HEK293 (cell line): ENCODE data around the gene ME3.
A peak's percentile ranks its signal among the peaks of the same experiment; 100 is the strongest.

Experiments used
- CTCF ChIA-PET: fragments of 350-600 bp; formaldehyde crosslinking; extraction: SDS; loops from one replicate; lab custom pipeline; 2021; ENCODE audit warnings: antibody characterized with exemption; lab: Yijun Ruan, JAX
- POLR2A ChIA-PET: fragments of 300-600 bp; formaldehyde crosslinking; extraction: SDS; loops from one replicate; lab custom pipeline; 2020; ENCODE audit warnings: antibody characterized with exemption, inconsistent platforms; lab: Yijun Ruan, JAX
- H3K27ac ChIP-seq: fragments of 200-500 bp; sonication (Bioruptor generic); 2 replicates; pipeline ENCODE4 v1.5.1; 2014; ENCODE audit warnings: low read depth, low read length, control low read depth, inconsistent platforms; ENCODE audit errors: extremely low read depth
- H3K36me3 ChIP-seq, 2 experiments: fragments of 200-500 bp in 1 of 2; sonication (Bioruptor generic) in 1 of 2; 1 replicate in 1 of 2; 2 replicates in 1 of 2; pipeline ENCODE4 v1.5.1; 2014 to 2017; ENCODE audit warnings: inconsistent platforms in 2 of 2, low read length in 2 of 2; ENCODE audit not compliant: control insufficient read depth in 2 of 2, insufficient read depth in 1 of 2
- H3K4me1 ChIP-seq: fragments of 200-500 bp; sonication (Bioruptor generic); 2 replicates; pipeline ENCODE4 v1.5.1; 2014; ENCODE audit warnings: mild to moderate bottlenecking, low read length, inconsistent platforms; ENCODE audit not compliant: control insufficient read depth, insufficient read depth
- H3K4me3 ChIP-seq: 2 replicates; pipeline ENCODE4 v1.5.1; 2011; ENCODE audit warnings: low read depth, mild to moderate bottlenecking, control low read depth, low read length, moderate library complexity
- H3K9me3 ChIP-seq: fragments of 200-500 bp; sonication (Bioruptor generic); 2 replicates; pipeline ENCODE4 v1.5.1; 2014; ENCODE audit warnings: low read depth, low read length, inconsistent platforms; ENCODE audit not compliant: control insufficient read depth, insufficient read depth
- KLF10 ChIP-seq: fragments of 450-650 bp; IDR thresholded peaks from 2 replicates; pipeline ENCODE4 v1.5.1; 2018; ENCODE audit warnings: missing biosample characterization, mild to moderate bottlenecking, missing genetic modification characterization
- PRDM10 ChIP-seq: fragments of 450-650 bp; formaldehyde crosslinking; IDR thresholded peaks from 2 replicates; pipeline ENCODE4 v1.5.1; 2016; ENCODE audit warnings: missing biosample characterization, missing genetic modification characterization
- RBAK ChIP-seq: fragments of 450-650 bp; formaldehyde crosslinking; IDR thresholded peaks from 2 replicates; pipeline ENCODE4 v1.5.1; 2016; ENCODE audit warnings: missing biosample characterization, missing genetic modification characterization
- REST ChIP-seq: fragments of 450-650 bp; formaldehyde crosslinking; IDR thresholded peaks from 2 replicates; pipeline ENCODE4 v1.5.1; 2016; ENCODE audit warnings: missing biosample characterization, missing genetic modification characterization
- SP2 ChIP-seq: fragments of 450-650 bp; formaldehyde crosslinking; IDR thresholded peaks from 2 replicates; pipeline ENCODE4 v1.5.1; 2016; ENCODE audit warnings: missing biosample characterization, missing genetic modification characterization
- SP3 ChIP-seq: fragments of 450-650 bp; formaldehyde crosslinking; IDR thresholded peaks from 2 replicates; pipeline ENCODE4 v1.5.1; 2016; ENCODE audit warnings: missing biosample characterization, missing genetic modification characterization
- TSHZ1 ChIP-seq: fragments of 450-650 bp; formaldehyde crosslinking; IDR thresholded peaks from 2 replicates; pipeline ENCODE4 v1.5.1; 2016; ENCODE audit warnings: missing biosample characterization, missing genetic modification characterization, borderline replicate concordance
- ZBTB21 ChIP-seq: fragments of 450-650 bp; formaldehyde crosslinking; IDR thresholded peaks from 2 replicates; pipeline ENCODE4 v1.5.1; 2017; ENCODE audit warnings: missing biosample characterization, missing genetic modification characterization
- ZBTB49 ChIP-seq: fragments of 450-650 bp; formaldehyde crosslinking; IDR thresholded peaks from 2 replicates; pipeline ENCODE4 v1.5.1; 2016; ENCODE audit warnings: missing biosample characterization, missing genetic modification characterization, low read depth
- ZFHX2 ChIP-seq: fragments of 450-650 bp; formaldehyde crosslinking; conservative IDR thresholded peaks from 2 replicates; pipeline ENCODE4 v1.5.1; 2016; ENCODE audit warnings: missing biosample characterization, missing genetic modification characterization
- ZNF148 ChIP-seq: fragments of 450-650 bp; formaldehyde crosslinking; IDR thresholded peaks from 2 replicates; pipeline ENCODE4 v1.5.0; 2017; ENCODE audit warnings: missing biosample characterization, missing genetic modification characterization, borderline replicate concordance
- ZNF2 ChIP-seq: fragments of 450-650 bp; formaldehyde crosslinking; IDR thresholded peaks from 2 replicates; pipeline ENCODE4 v1.5.1; 2016; ENCODE audit warnings: missing biosample characterization, missing genetic modification characterization
- ZNF311 ChIP-seq: fragments of 450-650 bp; formaldehyde crosslinking; IDR thresholded peaks from 2 replicates; pipeline ENCODE4 v1.5.1; 2017; ENCODE audit warnings: missing biosample characterization, missing genetic modification characterization, borderline replicate concordance
- ZNF555 ChIP-seq: fragments of 450-650 bp; formaldehyde crosslinking; conservative IDR thresholded peaks from 2 replicates; pipeline ENCODE4 v1.5.1; 2017; ENCODE audit warnings: missing biosample characterization, mild to moderate bottlenecking, missing genetic modification characterization, inconsistent platforms
- ZNF664 ChIP-seq: fragments of 450-650 bp; formaldehyde crosslinking; IDR thresholded peaks from 2 replicates; pipeline ENCODE4 v1.5.1; 2016; ENCODE audit warnings: missing biosample characterization, missing genetic modification characterization
- ZXDB ChIP-seq: fragments of 450-650 bp; formaldehyde crosslinking; IDR thresholded peaks from 2 replicates; pipeline ENCODE4 v1.5.1; 2016; ENCODE audit warnings: missing biosample characterization, missing genetic modification characterization

ME3 gene

GRCh38 chr11:86438685-86439084, 233.7 kb downstream of the ME3 start:
- H3K4me3 ChIP-seq = no peak overlapping the region
- TF ChIP-seq PRDM10 (tag by site-specific recombination) (peak; percentile 44; the same call in 1 of the 2 replicates), ZNF555 (tag by site-specific recombination) (no peak)
- CTCF ChIA-PET = interaction anchor here (0.7 to 2.0 kb wide), 2 partner anchors 11 to 14 kb away, joined by 3 to 7 read pairs; no protein-coding TSS in a partner anchor
- POLR2A ChIA-PET = no interaction called here
- H3K27ac ChIP-seq = no peak overlapping the region
- no peaks in the 10 kb centered on the region for H3K36me3 ChIP-seq
- no peaks in the 10 kb centered on the region for H3K9me3 ChIP-seq
- H3K4me1 ChIP-seq = no peaks in the 10 kb centered on the region

- Histone ChIP-seq H3K4me3 (no peak overlapping the region), H3K4me1 (no peaks in the 10 kb centered on the region), H3K9me3 (no peaks in the 10 kb centered on the region), H3K36me3 (no peaks in the 10 kb centered on the region), H3K27ac (no peak overlapping the region)
- TF ChIP-seq ZBTB49 (tag by site-specific recombination) = no peak
- TF ChIP-seq REST (tag by site-specific recombination) = no peak
- no peak for TF ChIP-seq RBAK (tag by site-specific recombination)
- TF ChIP-seq ZNF311 (tag by site-specific recombination) = no peak
- no peak for TF ChIP-seq ZNF664 (tag by site-specific recombination)
- TF ChIP-seq ZNF2 (tag by site-specific recombination) = no peak
- no peak for TF ChIP-seq SP3 (tag by site-specific recombination)
- no peak for TF ChIP-seq ZXDB (tag by site-specific recombination)
- no peak for TF ChIP-seq ZNF148
- no peak for TF ChIP-seq KLF10 (tag by site-specific recombination)
- no peak for TF ChIP-seq ZNF555 (tag by site-specific recombination)
- no peak for TF ChIP-seq TSHZ1 (tag by site-specific recombination)
- TF ChIP-seq ZBTB21 (tag by site-specific recombination) = no peak
- TF ChIP-seq SP2 (tag by site-specific recombination) = no peak
- no peak for TF ChIP-seq ZFHX2
- ChIA-PET CTCF (no interaction called here), POLR2A (no interaction called here)
These were observed 236.7 kb downstream of the ME3 start for GRCh38 chr11:86435711-86436110.
